CD4-positive, alpha-beta T cell treated with Interleukin-6 for 4 hours (primary cell): ENCODE results near the gene SPON1.

Source experiments
- DNase-seq: peaks from one replicate; pipeline ENCODE4 v3.0.0-alpha.2; 2020; ENCODE audit warnings: mixed read lengths

SPON1 gene

DNA sequence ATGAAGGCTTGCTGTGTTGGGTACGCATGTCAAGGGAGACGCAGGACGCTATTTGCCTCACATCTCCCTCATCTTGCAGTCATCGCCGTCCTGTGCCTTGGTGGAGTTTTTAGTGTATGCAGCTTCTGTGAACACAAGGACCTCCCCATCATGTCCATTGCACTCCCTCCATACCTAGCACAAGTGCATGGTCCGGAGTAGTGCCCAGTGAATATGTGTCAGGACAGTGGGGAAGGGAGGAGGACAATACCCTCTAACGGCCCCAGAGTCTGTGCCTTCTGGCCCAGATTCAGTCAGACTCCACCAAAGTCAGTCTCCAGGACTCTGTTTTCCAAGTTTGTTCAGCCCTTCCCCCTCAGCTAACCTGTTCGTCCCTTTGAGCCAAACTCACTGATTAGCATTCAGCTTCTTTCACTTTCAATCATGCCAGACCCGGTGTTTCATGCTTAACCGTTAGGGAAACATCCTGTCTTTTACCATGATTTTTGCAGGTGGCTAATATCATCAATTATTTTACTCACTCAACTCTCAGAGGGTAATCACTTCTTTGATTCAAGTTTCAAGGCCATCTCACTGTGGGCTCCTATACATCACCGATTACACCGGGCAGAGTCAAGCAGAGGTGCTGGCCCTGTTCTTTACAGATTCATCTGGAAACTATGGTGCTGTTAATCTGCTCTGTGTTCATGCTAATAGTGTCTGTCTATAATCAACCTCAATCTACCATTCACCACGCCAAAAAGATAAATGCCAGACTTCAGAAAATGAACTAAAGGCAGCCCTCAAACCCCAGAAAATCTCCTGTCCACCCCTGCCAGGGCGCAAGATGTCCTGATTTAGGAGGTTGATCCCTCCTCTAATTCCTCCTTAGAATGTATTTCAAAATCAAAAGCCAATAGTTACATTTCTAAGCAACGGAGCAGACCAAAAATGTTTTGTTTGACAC is 240.0 kb downstream of the SPON1 start:
- DNase-seq = no peak

DNA sequence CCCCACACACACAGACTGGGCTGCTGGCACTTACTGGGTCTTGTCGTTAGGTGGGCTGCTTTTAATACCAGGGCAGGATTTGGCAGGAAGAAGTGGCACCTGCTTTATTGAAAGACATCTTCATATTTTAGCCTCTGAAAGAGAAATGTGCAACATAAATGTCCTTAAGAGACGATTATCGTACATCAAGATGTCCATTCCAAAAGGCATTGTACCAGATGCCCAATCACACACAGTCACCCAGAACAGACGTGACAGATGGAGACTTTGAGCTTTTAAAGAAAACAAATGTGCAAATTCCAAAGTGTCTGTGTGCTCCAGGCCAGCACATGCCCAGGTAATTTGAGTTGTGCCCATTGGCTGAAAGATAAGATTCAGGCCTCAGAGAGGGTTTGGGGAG is 240.8 kb downstream of the SPON1 start:
- DNase-seq = no peak

DNA sequence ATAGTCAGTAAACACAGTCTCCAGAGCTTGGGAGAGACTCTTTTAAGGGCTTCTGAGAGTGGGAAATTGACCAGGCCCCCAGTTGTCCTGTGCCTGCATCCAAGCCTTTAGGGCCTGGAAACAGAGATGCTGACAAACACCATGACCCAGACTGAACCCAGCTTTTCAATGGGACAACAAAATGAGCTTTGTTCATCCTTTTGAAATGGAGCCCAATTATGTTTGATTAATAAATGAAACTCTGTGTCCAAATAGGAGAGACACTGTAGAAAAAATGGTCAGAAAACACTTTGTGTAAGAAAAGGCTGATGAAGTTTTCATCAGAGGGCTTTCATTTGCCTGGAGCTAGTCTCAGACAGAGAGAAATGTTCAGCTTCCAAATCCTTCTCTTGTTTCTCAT is 250.5 kb downstream of the SPON1 start:
- DNase-seq = no peak

DNA sequence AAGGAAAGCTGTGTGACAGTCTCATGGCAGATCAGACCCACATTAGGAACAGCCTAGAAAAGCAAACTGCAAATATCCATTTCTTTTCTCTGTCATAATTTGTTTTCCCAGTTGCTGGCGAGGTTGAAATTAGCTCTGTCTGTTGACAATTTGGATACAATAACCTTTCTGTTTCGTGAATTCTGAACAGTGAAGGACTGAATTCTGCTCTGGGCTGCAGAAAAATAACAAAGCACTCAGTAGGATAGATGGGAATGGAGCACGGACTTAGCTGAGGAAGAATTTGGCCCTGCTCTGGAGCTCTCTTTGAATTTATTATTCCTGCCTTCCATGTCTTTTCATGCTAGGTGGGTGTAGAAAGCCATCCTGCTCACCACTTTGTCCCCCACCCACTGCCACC is 256.2 kb downstream of the SPON1 start:
- no peak for DNase-seq

DNA sequence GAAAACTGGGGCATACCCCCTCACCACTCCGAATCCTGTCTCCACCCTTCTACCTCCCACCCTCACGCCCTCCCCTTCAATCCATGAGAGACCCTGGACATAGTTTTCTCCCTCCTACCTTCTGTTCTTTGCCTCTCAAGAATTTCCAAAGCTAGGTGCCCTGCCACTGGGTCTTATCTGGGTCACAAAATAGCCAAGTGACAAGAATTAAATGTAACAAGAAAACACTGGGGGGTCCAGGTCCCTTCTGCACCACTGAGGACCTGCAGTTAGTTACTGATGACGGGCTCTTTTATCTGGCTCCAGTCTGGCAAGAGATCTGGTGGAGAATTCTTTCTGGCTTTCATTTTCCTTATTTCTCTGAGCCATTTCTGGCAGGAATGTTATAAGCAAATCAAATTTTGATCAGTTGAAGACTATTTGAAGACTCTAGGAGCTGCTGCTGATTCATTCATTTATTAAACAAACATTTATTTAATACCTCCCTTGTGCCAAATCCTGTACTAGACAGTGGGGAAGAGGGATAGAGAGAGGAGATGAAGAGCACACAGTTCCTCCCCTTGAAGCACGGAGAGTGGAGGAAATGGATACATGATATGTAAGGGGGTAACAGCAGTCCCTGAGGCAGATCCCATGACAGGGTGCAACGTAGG is 261.2 kb downstream of the SPON1 start:
- no peak for DNase-seq

DNA sequence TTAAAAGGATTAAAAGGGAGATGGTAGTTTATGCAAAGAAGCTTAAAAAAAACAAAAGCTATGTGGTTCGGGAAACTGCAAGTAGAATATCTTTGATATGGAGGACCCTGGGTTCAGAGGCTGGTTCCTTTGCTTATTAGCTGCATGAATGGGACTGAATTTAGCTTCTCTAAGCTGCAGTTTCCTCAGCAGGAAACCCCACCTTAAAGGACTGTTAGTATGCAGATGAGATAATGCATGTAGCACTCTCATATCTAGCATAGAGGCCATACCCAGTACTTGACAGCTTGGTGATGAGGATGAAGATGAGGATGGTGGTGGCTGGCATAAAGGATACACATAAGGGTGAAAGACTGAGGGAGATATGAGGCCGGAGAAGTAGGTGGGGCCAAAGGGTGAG is 261.9 kb downstream of the SPON1 start:
- no peak for DNase-seq

DNA sequence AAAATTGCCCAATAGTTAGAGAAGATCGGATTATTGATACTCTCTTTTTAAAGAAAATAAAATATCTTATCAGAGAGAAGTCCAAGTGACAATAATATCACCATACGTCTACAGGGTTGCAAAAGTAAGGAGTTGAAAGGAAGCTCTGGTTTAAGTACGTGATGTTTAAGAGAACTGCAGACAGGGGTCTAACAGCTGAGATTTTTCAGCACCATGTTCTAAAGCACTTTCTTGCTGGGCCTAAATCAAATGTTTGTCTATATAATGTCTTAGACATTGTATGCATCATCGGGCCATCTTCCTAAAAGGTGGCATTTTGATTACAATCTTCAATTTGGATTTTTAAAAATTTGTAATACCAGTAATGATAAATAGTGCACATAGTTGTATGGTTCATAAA is 263.1 kb downstream of the SPON1 start:
- DNase-seq = no peak

DNA sequence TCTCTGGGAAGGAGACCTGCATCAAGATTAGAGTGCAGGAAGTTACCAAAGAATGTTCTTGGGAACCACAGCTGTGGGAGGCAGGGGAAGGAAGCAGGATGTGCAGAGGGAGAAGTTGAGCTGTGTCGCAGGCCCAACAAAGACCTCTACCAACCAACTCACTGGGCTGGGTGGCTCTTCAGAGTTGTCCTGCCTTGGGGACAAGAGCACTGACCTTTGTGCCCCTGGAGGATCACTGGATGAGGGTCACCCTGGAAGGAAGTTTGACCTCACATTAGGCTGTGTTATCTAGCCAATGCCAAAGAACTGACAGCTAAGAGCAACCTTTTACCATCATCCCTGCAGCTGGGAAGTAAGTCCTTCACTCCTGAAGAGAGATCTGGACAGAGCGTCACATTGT is 265.8 kb downstream of the SPON1 start:
- no peak for DNase-seq

DNA sequence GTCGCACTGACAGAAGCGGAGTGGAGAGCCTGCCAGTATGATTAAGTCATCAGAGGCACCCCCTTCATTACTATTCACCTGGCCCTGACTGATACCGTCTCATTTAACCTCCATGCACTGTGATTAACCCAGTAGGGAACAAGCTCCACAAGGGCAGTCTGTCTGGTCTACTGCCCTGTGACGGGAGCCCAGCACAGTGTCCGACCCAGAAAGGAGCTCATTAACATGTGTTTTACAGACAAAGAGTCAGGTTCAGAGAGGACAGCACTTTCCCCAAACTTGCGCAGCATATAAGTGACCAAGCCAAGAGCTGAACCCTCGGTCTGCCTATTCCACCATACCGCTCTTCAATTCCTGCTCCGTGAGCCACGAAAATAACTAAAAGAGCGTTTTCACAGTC is 266.9 kb downstream of the SPON1 start:
- no peak for DNase-seq

DNA sequence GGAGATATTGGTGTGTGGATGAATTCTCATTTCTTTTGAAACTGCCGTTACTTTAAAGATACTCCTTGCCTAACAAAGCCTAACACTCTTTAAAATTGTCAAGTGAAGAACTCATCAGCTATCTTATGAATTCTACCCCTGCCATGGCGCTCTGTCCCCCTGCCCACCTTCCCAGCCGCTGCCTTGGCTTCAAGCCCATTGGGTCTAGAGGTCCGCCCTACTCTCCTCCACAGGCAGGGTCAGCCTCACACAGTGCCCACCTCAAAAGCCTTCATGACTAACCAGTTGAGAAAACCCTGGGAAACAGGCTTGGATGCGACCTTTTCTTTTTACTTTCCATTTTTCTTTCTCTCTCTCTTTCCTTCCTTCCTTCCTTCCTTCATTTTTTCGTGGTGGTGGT is 267.9 kb downstream of the SPON1 start:
- no peak for DNase-seq

DNA sequence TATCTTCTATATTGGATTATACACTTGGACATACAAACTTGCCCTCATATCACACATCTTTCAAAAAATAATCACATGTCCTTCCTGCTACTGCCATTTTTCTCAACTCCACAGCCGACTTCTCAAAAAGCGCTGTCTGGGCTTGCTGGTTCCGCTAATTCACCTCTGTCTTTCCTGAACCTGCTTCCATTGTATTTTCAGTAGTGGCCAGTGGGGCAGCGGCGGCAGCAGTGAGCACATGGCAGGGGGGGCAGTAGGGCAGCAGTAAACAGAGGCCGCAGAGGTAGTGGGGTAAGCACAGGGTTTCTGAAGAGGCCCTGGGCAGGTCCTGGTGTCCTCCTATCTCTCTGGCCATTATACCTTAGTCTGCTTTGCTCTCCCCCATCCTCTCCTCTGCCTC is 270.1 kb downstream of the SPON1 start:
- no peak for DNase-seq

DNA sequence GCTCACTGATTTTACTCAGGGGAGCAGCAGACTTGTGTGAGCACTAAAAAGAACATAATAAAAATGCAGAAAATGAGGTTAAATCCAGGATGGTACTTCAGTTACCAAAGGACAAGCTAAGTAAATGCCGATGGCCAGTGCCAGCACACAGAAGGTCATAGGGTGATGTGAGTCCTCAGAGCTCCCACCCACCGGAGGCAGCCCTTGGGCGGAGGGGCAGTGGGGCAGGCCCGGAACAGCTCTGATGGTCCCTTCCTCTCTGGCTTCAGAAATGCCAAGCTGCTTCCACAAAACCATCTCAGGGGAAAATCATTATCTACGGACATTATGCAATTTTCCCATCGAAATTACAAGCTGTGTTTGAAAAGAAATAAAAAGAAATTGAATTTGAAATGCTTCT is 271.9 kb downstream of the SPON1 start:
- no peak for DNase-seq

DNA sequence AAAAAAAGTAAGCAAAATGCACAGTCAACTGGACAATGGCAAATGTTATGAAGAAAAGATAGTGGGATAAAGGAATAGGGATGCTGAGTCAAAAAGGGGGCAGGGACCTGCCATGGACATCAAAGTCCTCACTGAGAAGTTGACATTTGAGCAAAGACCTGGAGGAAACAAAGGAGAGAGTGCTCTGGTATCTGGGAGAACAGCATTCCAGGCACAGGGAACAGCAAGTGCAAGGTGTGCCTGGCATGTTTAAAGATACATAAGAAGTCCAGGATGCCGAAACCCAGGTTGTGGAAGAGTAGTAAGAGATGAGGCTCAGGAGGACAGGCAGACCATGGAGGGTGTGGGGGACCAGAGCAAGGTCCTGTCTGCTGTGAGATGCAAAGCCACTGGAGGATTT is 273.2 kb downstream of the SPON1 start:
- no peak for DNase-seq

DNA sequence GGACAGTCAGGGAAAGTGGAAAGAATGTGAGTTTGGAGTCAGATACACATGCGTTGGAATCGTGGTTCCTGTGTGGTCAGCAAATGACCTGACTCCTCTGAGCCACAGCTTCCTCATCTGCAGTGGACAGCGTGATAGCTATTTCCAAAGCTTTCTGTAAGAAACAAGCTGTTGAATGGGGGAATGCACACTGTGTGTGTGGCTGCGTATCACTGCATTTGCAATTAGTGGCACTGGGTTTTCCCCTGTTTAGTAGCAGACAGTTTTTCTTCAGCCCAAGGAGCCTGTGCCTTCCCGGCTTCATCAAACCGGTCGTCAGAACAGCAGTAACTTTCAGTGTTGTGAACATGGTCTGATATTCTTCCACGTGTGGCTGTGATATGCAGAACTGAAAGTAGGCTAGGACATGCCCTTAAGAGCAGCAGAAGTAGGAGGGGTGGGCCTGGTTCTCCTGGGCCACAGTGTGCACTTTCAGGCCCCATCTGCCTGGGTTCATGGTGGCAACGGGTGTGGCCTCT is 275.0 kb downstream of the SPON1 start:
- no peak for DNase-seq

DNA sequence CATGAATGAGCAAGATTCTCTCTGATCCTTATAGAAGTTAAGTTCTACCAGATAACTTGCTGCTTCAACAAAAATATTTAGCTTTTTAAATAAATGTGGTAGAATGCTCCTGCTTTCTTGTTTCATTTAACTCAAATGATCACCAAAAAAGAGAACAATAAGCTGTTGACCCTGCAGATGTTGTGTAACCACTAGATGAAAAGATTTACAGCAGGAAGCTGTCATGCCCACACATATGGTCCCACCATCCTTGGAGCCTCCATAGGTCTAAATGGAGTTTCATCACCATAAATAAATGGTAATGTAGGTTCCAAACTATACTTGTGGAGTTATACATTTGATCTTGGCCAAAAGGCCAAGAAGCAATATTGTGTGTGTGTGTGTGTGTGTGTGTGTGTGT is 277.7 kb downstream of the SPON1 start:
- DNase-seq = no peak

DNA sequence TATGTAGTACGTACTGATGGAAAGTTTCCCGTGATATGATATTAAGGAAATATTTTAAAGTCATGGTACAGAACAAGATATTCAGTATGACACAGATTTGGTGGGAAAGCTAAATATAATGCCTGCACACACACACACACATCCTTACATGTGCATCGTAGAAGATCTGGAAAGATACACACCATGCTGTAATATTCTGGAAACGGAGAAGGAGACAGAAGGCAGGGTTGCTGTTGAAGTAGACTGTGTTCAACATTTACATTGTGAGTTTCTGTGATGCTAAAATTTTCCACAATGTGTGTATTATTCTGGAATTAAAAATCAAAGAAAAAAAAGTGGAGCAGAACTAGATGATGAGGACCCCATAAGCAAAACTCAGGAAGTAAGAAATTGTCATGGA is 278.4 kb downstream of the SPON1 start:
- DNase-seq = no peak

DNA sequence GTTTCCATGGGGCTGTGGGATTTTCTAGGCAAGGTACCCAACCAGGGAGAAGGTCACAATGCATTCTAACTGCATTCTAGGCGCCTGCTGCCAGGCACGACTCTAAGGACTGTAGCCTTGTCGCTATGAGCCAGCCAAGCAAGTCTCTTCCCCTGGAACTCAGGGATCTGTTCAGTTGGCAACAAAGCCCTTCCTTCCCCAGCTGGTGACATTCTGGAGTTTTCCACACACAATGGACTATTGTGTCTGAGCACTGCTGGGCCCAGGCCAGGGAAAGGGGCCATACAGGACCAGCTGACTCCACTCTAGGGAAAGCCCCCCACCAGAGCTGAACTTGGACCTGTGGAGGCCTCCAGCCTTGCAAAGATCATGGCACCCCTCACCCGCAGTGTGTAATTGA is 279.7 kb downstream of the SPON1 start:
- DNase-seq = no peak

DNA sequence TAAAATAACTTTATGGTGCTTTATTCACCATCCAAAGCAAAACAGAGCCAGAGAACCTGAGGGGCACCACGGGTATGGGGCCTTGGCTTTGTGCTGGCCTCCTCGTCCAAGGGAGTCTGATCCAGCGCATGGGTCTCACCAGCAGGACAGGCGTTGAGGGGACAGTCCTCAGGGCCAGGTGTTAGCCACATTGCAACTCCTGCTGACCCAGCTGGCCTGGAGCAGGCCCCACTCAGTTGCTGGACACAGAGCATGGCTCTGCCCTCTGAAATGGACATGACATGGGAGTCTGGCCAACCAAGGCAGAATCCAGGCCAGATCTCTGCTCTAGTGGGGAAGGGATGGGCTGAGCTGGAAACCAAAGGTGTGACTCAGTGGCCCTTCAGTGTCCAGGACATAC is 280.2 kb downstream of the SPON1 start:
- DNase-seq = no peak

DNA sequence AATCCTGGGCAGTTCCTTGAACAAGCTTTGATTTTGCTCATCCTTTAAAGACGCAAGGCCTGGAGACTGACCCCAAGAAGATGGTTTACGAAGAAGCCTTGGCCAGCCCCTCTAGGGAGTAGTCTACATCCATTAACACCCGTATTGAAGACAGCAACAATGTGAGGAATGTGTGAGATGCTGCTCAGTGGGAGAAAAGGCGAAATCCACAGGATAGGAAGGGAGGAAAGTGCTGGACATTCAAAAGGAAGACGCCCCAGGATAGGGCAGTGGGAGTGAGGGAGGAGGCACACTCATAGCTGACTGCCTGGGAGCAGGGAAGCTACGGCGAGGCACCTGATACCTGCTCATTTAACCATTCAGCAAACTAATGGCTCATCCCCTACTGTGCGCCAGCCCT is 282.4 kb downstream of the SPON1 start:
- no peak for DNase-seq

DNA sequence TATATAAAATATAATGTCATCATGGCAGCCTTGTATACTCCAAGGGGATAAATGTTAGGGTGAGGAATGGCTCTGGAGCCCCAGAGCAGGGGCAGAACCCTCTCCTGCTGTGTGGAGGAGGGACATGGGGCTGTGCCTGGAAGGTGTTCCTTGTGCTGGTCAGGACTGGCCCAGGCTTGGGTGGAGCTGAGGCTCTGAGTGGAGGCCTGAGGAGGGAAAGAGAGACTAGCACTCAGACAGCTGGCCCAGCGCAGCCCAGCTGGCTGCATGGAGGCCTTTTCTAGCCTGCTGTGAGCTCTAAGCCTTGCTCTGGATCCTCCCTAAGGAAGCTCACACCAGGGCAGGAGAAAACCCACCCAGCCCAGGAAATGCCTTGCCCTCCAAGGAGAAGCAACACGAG is 282.9 kb downstream of the SPON1 start:
- DNase-seq = no peak

DNA sequence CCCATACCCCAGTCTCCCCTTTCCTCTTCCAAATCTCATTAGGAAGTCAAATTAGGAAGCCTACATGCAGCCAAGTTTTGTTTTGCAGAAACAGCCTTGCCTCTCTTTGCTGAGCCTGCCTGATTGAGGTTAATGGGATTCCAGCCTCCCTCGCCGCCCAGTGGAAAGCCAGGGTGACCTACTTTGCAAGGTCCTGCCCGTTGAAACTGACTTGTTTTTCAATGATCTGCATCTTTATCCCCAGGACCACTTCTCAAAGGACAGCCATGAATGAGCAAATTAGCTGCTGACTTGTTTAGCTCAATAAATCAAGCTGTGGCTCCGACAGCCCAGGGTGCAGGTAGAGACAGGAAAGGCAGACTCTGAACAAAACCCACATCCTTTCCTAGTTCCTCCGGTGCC is 286.1 kb downstream of the SPON1 start:
- DNase-seq = peak; percentile 54

DNA sequence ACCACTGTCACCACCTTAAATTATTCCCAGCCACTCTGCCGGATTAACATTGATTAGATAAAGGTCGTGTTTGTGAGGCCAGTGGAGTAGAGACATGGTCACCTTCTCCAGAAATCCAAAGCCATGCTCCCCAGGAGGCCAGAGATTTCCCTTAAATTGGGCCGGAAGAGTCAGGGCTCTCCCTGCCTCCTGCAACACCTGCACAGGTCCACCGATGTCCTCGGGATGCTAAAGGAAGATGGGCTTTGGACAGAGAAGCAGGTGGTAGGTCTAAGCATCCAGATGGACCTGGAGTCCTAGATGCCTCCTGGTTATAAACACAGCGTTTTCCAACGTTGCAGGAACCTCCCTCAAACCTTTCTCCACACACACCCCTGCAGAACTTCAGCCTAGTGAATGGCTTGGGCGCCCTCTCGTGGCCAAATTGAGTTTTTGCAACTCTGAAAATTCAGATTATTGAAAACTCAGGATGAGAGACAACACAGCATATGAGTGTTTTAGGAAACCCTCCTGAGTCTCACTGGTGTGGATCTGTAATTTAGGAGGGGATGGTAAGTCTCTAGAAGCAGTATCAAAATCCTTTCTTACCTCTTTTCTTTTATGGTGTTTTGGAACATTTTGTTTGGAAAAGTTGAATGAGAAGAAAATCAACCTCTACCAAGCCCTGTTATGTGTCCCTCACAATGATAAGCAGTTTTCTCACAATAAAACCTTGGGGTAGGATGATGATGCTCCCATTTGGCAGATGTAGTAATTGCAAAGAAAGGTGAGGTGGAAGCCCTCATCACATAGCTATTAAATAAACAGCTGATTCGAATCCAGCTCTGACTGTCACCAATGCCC is 286.8 kb downstream of the SPON1 start:
- peak; percentile 80 for DNase-seq

DNA sequence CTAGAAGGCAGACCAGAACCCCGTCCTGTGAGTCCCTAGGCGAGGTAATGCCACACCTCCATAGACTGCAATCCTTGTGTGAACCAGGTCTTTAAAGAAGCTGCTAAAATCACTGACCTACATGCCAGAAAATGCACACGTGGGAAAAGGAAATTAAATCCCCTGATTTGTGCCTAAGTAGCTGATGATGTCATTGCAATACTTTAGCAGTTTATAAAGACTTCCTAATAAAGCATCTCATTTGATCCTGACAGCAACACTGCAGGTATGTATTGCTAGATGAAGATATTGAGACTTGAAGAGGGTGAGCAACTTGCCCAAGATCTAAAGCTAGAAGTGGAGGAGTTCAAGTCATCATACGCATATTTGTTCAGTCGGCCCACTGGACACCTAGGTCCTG is 289.2 kb downstream of the SPON1 start:
- DNase-seq = no peak
